ENCODE results near the gene NOP14. TPM values are rescaled to one million over a fixed set of nuclear protein-coding genes. Genes with fewer than 3 reads are reported as not detected.

The NOP14 gene
- polyA plus RNA-seq, 2 of the 4 experiments (the other 2 are of a cell fraction): 18.9 to 30.2 TPM

- Histone ChIP-seq H3K4me1 (no peaks in the 10 kb centered on the region), H3K4me3 (no peak overlapping the region), H3K27ac (no peak overlapping the region), H3K9me3 (no peaks in the 10 kb centered on the region), H3K4me2 (no peak overlapping the region)
- FAIRE-seq (no peak), ATAC-seq (no peak; a peak in 1 of 6 replicates), DNase-seq (ENCODE audit: low read depth in 1 of 2, low spot score in 1 of 2) (no peak)
- POLR2A ChIA-PET: no interaction called here
- CTCF ChIA-PET: interaction anchor here (1.0 to 1.2 kb wide), 2 partner anchors 33 to 36 kb away, joined by 3 read pairs; no protein-coding TSS in a partner anchor
- no peak for TF ChIP-seq POLR2AphosphoS2 (conservative IDR thresholded peaks at IDR 0.05; ENCODE audit: low read length)
- TF ChIP-seq, protein P1, sequence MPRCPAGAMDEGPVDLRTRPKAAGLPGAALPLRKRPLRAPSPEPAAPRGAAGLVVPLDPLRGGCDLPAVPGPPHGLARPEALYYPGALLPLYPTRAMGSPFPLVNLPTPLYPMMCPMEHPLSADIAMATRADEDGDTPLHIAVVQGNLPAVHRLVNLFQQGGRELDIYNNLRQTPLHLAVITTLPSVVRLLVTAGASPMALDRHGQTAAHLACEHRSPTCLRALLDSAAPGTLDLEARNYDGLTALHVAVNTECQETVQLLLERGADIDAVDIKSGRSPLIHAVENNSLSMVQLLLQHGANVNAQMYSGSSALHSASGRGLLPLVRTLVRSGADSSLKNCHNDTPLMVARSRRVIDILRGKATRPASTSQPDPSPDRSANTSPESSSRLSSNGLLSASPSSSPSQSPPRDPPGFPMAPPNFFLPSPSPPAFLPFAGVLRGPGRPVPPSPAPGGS (IDR thresholded peaks at IDR 0.05): no peak
- TF ChIP-seq FOSL2 (IDR thresholded peaks at IDR 0.05): no peak
- TF ChIP-seq FOSL2 (CRISPR knock-in tag; IDR thresholded peaks at IDR 0.05): no peak
- TF ChIP-seq BHLHE40 (IDR thresholded peaks at IDR 0.05; ENCODE audit: low read depth, low read length): no peak
- TF ChIP-seq PHF8 (IDR thresholded peaks at IDR 0.05; ENCODE audit: borderline replicate concordance, low read depth): no peak
- TF ChIP-seq, protein P2, sequence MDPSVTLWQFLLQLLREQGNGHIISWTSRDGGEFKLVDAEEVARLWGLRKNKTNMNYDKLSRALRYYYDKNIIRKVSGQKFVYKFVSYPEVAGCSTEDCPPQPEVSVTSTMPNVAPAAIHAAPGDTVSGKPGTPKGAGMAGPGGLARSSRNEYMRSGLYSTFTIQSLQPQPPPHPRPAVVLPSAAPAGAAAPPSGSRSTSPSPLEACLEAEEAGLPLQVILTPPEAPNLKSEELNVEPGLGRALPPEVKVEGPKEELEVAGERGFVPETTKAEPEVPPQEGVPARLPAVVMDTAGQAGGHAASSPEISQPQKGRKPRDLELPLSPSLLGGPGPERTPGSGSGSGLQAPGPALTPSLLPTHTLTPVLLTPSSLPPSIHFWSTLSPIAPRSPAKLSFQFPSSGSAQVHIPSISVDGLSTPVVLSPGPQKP (IDR thresholded peaks at IDR 0.05; ENCODE audit: low read depth, low read length): no peak
- no peak for TF ChIP-seq HOXB13 (CRISPR knock-in tag; IDR thresholded peaks at IDR 0.05; ENCODE audit: low read depth)
- TF ChIP-seq, protein P3, sequence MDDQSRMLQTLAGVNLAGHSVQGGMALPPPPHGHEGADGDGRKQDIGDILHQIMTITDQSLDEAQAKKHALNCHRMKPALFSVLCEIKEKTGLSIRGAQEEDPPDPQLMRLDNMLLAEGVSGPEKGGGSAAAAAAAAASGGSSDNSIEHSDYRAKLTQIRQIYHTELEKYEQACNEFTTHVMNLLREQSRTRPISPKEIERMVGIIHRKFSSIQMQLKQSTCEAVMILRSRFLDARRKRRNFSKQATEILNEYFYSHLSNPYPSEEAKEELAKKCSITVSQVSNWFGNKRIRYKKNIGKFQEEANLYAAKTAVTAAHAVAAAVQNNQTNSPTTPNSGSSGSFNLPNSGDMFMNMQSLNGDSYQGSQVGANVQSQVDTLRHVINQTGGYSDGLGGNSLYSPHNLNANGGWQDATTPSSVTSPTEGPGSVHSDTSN (IDR thresholded peaks at IDR 0.05): no peak
- WGBS (ENCODE audit: missing lambda C conversion rate): 31% methylated on average over 2 of the region's 2 CpGs
These were observed 47.4 kb upstream of the NOP14 start for GRCh38 chr4:3010577-3010976.

GRCh38 chr4:3009422-3009821 is 46.2 kb upstream of the NOP14 start:
- Histone ChIP-seq H3K4me2 (peak overlapping the region; percentile 41; the same call in 2 of the 3 replicates), H3K4me1 (no peaks in the 10 kb centered on the region), H3K27ac (no peak overlapping the region), H3K9me3 (no peaks in the 10 kb centered on the region), H3K4me3 (no peak overlapping the region)
- WGBS (ENCODE audit: missing lambda C conversion rate): 27% methylated on average over 7 of the region's 7 CpGs
- ChIA-PET POLR2A (no interaction called here), CTCF (interaction anchor here (0.5 to 1.6 kb wide), 4 partner anchors 8 to 32 kb away, joined by 3 to 5 read pairs (median 3); no protein-coding TSS in a partner anchor)
- FAIRE-seq: no peak
- no peak for TF ChIP-seq EP300 (IDR thresholded peaks at IDR 0.05)
- no peak for TF ChIP-seq CBX8 (IDR thresholded peaks at IDR 0.05)
- no peak for TF ChIP-seq ESRRA (IDR thresholded peaks at IDR 0.05; ENCODE audit: borderline replicate concordance, low read length)
- TF ChIP-seq, protein P4, sequence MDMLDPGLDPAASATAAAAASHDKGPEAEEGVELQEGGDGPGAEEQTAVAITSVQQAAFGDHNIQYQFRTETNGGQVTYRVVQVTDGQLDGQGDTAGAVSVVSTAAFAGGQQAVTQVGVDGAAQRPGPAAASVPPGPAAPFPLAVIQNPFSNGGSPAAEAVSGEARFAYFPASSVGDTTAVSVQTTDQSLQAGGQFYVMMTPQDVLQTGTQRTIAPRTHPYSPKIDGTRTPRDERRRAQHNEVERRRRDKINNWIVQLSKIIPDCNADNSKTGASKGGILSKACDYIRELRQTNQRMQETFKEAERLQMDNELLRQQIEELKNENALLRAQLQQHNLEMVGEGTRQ (IDR thresholded peaks at IDR 0.05): no peak
- no peak for TF ChIP-seq MAFK (IDR thresholded peaks at IDR 0.05; ENCODE audit: partially characterized antibody)
- TF ChIP-seq POLR2AphosphoS2 (conservative IDR thresholded peaks at IDR 0.05; ENCODE audit: low read length): no peak
- no peak for TF ChIP-seq ZC3H11A (IDR thresholded peaks at IDR 0.05)
- no peak for TF ChIP-seq ATOH8 (CRISPR knock-in tag; IDR thresholded peaks at IDR 0.05; ENCODE audit: low read depth)
- TF ChIP-seq HOXA7 (CRISPR knock-in tag; IDR thresholded peaks at IDR 0.05): no peak
- peak; percentile 11 to 22 for DNase-seq (ENCODE audit: low read depth in 1 of 2, low spot score in 1 of 2)
- ATAC-seq: peak in 1 of 2 experiments; percentile 76; a peak in 4 of 6 replicates

- ATAC-seq (no peak), DNase-seq (ENCODE audit: low read depth in 1 of 2, low spot score in 1 of 2) (no peak), FAIRE-seq (no peak)
- CTCF ChIA-PET: interaction anchor here (1.1 kb wide), 1 partner anchor 29 kb away, joined by 3 read pairs; no protein-coding TSS in a partner anchor
- Histone ChIP-seq H3K9me3 (no peaks in the 10 kb centered on the region), H3K27ac (no peak overlapping the region), H3K4me1 (no peaks in the 10 kb centered on the region), H3K4me2 (no peak overlapping the region), H3K4me3 (no peak overlapping the region)
- POLR2A ChIA-PET: no interaction called here
- TF ChIP-seq HEYL (CRISPR knock-in tag; IDR thresholded peaks at IDR 0.05) (no peak), NFE2L2 (conservative IDR thresholded peaks at IDR 0.05; ENCODE audit: low read length) (no peak), ZNF302 (CRISPR knock-in tag; IDR thresholded peaks at IDR 0.05) (no peak), HES2 (IDR thresholded peaks at IDR 0.05) (no peak), PHF8 (IDR thresholded peaks at IDR 0.05; ENCODE audit: borderline replicate concordance, low read depth) (no peak), POLR2AphosphoS2 (conservative IDR thresholded peaks at IDR 0.05; ENCODE audit: low read length) (no peak), EP300 (IDR thresholded peaks at IDR 0.05) (no peak), CBX8 (IDR thresholded peaks at IDR 0.05) (no peak)
- TF ChIP-seq, protein P4 (IDR thresholded peaks at IDR 0.05): no peak
- TF ChIP-seq, protein P5, sequence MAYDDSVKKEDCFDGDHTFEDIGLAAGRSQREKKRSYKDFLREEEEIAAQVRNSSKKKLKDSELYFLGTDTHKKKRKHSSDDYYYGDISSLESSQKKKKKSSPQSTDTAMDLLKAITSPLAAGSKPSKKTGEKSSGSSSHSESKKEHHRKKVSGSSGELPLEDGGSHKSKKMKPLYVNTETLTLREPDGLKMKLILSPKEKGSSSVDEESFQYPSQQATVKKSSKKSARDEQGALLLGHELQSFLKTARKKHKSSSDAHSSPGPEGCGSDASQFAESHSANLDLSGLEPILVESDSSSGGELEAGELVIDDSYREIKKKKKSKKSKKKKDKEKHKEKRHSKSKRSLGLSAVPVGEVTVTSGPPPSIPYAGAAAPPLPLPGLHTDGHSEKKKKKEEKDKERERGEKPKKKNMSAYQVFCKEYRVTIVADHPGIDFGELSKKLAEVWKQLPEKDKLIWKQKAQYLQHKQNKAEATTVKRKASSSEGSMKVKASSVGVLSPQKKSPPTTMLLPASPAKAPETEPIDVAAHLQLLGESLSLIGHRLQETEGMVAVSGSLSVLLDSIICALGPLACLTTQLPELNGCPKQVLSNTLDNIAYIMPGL (CRISPR knock-in tag; IDR thresholded peaks at IDR 0.05; ENCODE audit: borderline replicate concordance): no peak
- 50% methylated on average over 2 of the region's 2 CpGs for WGBS (ENCODE audit: missing lambda C conversion rate)
These were observed 44.5 kb upstream of the NOP14 start for GRCh38 chr4:3007724-3008123.

Data from A549 (cell line).